Liver (tissue), 9 donors: ENCODE measurements around the gene SEMA4F. TPM values are rescaled to one million over a fixed set of nuclear protein-coding genes. Genes with fewer than 3 reads are reported as not detected.

Experiments
- DNase-seq: peaks from one replicate; pipeline ENCODE4 v3.0.0-alpha.2; 2017; ENCODE audit warnings: low spot score
- H3K27ac ChIP-seq, 2 donors: one replicate each; pipeline ENCODE4 v1.7.0; 2013; ENCODE audit warnings: inconsistent platforms in 2 of 2, low read length in 2 of 2, control low read depth in 1 of 2, low read depth in 1 of 2, mild to moderate bottlenecking in 1 of 2
- H3K27me3 ChIP-seq, 4 donors: one replicate each; pipeline versions ENCODE4 v1.6.1 to v1.7.0; 2013; ENCODE audit warnings: low read length in 3 of 4, inconsistent platforms in 1 of 4, mild to moderate bottlenecking in 1 of 4, moderate library complexity in 1 of 4; ENCODE audit not compliant: control insufficient read depth in 4 of 4, insufficient read depth in 4 of 4
- H3K36me3 ChIP-seq, 4 donors: one replicate each; pipeline versions ENCODE4 v1.6.1 to v1.7.0; 2013; ENCODE audit warnings: low read length in 3 of 4, mild to moderate bottlenecking in 3 of 4, low read depth in 1 of 4, moderate library complexity in 1 of 4; ENCODE audit not compliant: control insufficient read depth in 4 of 4, insufficient read depth in 3 of 4
- H3K4me1 ChIP-seq, 4 donors: one replicate each; pipeline versions ENCODE4 v1.6.1 to v1.7.0; 2013; ENCODE audit warnings: low read length in 3 of 4, mild to moderate bottlenecking in 3 of 4, moderate library complexity in 1 of 4; ENCODE audit not compliant: control insufficient read depth in 4 of 4, insufficient read depth in 4 of 4
- H3K4me3 ChIP-seq, 3 donors: one replicate each; pipeline versions ENCODE4 v1.6.1 to v1.7.0; 2013; ENCODE audit warnings: low read length in 3 of 3, control low read depth in 1 of 3, low read depth in 1 of 3, mild to moderate bottlenecking in 1 of 3
- H3K9ac ChIP-seq, 2 donors: one replicate each; pipeline ENCODE4 v1.7.0; 2013; ENCODE audit warnings: low read length in 2 of 2, mild to moderate bottlenecking in 2 of 2, moderate library complexity in 2 of 2, control low read depth in 1 of 2, low read depth in 1 of 2
- H3K9me3 ChIP-seq, 4 donors: one replicate each; pipeline versions ENCODE4 v1.6.1 to v1.7.0; 2013; ENCODE audit warnings: low read length in 3 of 4; ENCODE audit not compliant: control insufficient read depth in 4 of 4
- CTCF ChIP-seq: fragments of 150-350 bp; IDR thresholded peaks from 2 replicates; pipeline ENCODE4 v1.5.1; 2017; ENCODE audit warnings: improper control_type of control experiment, low read depth, low read length; ENCODE audit not compliant: missing input control
- EGR1 ChIP-seq, 2 donors: IDR thresholded peaks; 2 replicates each; pipeline ENCODE4 v1.6.1; 2016 to 2018; ENCODE audit warnings: antibody characterized with exemption in 2 of 2, low read depth in 2 of 2
- FOXA1 ChIP-seq: IDR thresholded peaks from 2 replicates; pipeline ENCODE4 v1.6.1; 2016; ENCODE audit warnings: antibody characterized with exemption
- FOXA2 ChIP-seq: IDR thresholded peaks from 2 replicates; pipeline ENCODE4 v1.6.1; 2016; ENCODE audit warnings: antibody characterized with exemption
- GABPA ChIP-seq, 2 donors: IDR thresholded peaks in 1 of 2; conservative IDR thresholded peaks in 1 of 2; 2 replicates each; pipeline ENCODE4 v1.6.1; 2016; ENCODE audit warnings: antibody characterized with exemption in 2 of 2, mild to moderate bottlenecking in 1 of 2, moderate library complexity in 1 of 2
- HNF4A ChIP-seq, 2 donors: conservative IDR thresholded peaks; 2 replicates each; pipeline ENCODE4 v1.6.1; 2016; ENCODE audit warnings: antibody characterized with exemption in 2 of 2, mild to moderate bottlenecking in 2 of 2
- JUND ChIP-seq, 2 donors: IDR thresholded peaks; 2 replicates each; pipeline ENCODE4 v1.6.1; 2016; ENCODE audit warnings: antibody characterized with exemption in 2 of 2
- MAX ChIP-seq: IDR thresholded peaks from 2 replicates; pipeline ENCODE4 v1.6.1; 2016; ENCODE audit warnings: antibody characterized with exemption
- NR2F2 ChIP-seq: IDR thresholded peaks from 2 replicates; pipeline ENCODE4 v1.6.1; 2016; ENCODE audit warnings: antibody characterized with exemption
- RAD21 ChIP-seq, 2 donors: IDR thresholded peaks; 2 replicates each; pipeline ENCODE4 v1.6.1; 2016; ENCODE audit warnings: antibody characterized with exemption in 2 of 2, mild to moderate bottlenecking in 2 of 2
- REST ChIP-seq: IDR thresholded peaks from 2 replicates; pipeline ENCODE4 v1.6.1; 2016; ENCODE audit warnings: antibody characterized with exemption, mild to moderate bottlenecking
- RXRA ChIP-seq, 2 donors: IDR thresholded peaks; 2 replicates each; pipeline ENCODE4 v1.6.1; 2017 to 2018; ENCODE audit warnings: antibody characterized with exemption in 2 of 2, mild to moderate bottlenecking in 1 of 2
- SP1 ChIP-seq: IDR thresholded peaks from 2 replicates; pipeline ENCODE4 v1.6.1; 2018; ENCODE audit warnings: antibody characterized with exemption, mild to moderate bottlenecking
- TAF1 ChIP-seq: conservative IDR thresholded peaks from 2 replicates; pipeline ENCODE4 v1.6.1; 2016; ENCODE audit warnings: antibody characterized with exemption, mild to moderate bottlenecking
- YY1 ChIP-seq: IDR thresholded peaks from 2 replicates; pipeline ENCODE4 v1.6.1; 2016; ENCODE audit warnings: antibody characterized with exemption, mild to moderate bottlenecking
- ZBTB33 ChIP-seq: IDR thresholded peaks from 2 replicates; pipeline ENCODE4 v1.6.1; 2016; ENCODE audit warnings: antibody characterized with exemption
- WGBS: extraction: QIAGEN DNeasy Blood & Tissue Kit; methylation state at CpG from one replicate; pipeline ENCODE4 v1.1.7; 2013; 5-methylcytosine and 5-hydroxymethylcytosine counted together
- polyA plus RNA-seq, 2 donors: library from polyadenylated mRNA; stranded (reverse) in 1 of 2; unstranded in 1 of 2; fragments of 200-250 nt in 1 of 2; fragments of >200 nt in 1 of 2; fragmentation: Nextera tagmentation in 1 of 2; extraction: Ambion mirVana in 1 of 2; gene quantifications; one replicate each; pipeline versions ENCODE4 v1.2.1 to v1.2.3, GENCODE V29; 2013 to 2015
- total RNA-seq, 2 donors: library from RNA; depleted of rRNA; stranded (reverse); fragments of >200 nt; gene quantifications; one replicate each; pipeline ENCODE4 v1.2.3, GENCODE V29; 2014
- TF ChIP-seq, protein P1 (sequence below): IDR thresholded peaks from 2 replicates; pipeline ENCODE4 v1.6.1; 2016; ENCODE audit warnings: antibody characterized with exemption
- donor health status: healthy.
- donor health status: healthy.
- donor health status: healthy.
- donor health status: healthy.
- donor health status: healthy.

SEMA4F gene
- total and polyA plus RNA-seq, 4 donors, result 0.57 to 1.1 (median 0.96) TPM

DNA sequence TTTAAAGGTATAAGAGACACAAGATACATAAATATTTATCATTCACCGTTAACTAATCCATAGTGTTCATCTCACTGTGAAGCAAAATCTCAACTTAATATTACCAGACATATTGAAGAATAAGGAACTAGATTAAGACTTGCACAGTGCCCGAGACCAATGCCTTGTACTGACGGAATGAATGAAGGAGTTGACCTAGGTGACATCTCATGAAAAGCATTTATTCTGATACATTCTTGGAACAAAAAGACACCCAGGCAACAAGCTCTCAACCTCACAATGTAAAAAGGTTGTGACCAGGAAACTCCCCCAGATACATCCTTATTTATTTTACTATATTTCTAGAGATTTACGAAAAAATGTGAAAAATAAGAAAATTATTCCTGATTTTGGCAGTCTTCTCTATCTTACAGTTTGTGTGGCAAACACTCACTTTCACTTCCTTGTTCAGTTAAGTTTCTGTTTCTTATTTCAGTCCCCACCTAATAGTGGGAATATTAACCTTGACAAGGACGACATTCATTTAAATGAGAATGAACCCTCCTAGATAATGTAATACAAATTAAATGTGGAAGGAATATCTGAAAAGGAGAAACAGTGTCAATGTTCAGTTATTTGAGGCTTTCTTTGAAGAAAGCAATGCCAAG is 34.3 kb upstream of the SEMA4F start:
- no peak for DNase-seq
- Histone ChIP-seq H3K36me3 (no peaks in the 10 kb centered on the region), H3K27me3 (peaks cover 0 to 2% (median 0%) of the 10 kb centered on the region in 4 donors), H3K9me3 (peaks cover 0 to 2% (median 0%) of the 10 kb centered on the region in 4 donors), H3K4me1 (no peaks in the 10 kb centered on the region), H3K9ac (no peak overlapping the region), H3K27ac (no peak overlapping the region), H3K4me3 (no peak overlapping the region)
- WGBS, result 83% methylated on average over 5 of the region's 5 CpGs
- no peak for TF ChIP-seq YY1
- TF ChIP-seq TAF1, result no peak
- TF ChIP-seq CTCF, result no peak
- TF ChIP-seq HNF4A (conservative IDR thresholded peaks at IDR 0.05), result no peak
- no peak for TF ChIP-seq RAD21 (IDR thresholded peaks at IDR 0.05)
- TF ChIP-seq ZBTB33, result no peak
- TF ChIP-seq REST, result no peak
- TF ChIP-seq EGR1 (IDR thresholded peaks at IDR 0.05; ENCODE audit: low read depth in 2 of 2), result no peak
- no peak for TF ChIP-seq GABPA (IDR thresholded peaks at IDR 0.05 in 1 of 2, conservative IDR thresholded peaks at IDR 0.05 in 1 of 2)
- no peak for TF ChIP-seq SP1
- no peak for TF ChIP-seq RXRA (IDR thresholded peaks at IDR 0.05)
- TF ChIP-seq JUND (IDR thresholded peaks at IDR 0.05), result no peak
- no peak for TF ChIP-seq NR2F2
- TF ChIP-seq FOXA2, result no peak
- TF ChIP-seq FOXA1, result no peak
- TF ChIP-seq, protein P1, sequence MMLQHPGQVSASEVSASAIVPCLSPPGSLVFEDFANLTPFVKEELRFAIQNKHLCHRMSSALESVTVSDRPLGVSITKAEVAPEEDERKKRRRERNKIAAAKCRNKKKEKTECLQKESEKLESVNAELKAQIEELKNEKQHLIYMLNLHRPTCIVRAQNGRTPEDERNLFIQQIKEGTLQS, result no peak
- no peak for TF ChIP-seq MAX
